ACC112 (cell line): Measurements from ENCODE around the gene ARHGEF40.

ENCODE experiments used
- H2AFZ ChIP-seq: fragments of 200-600 bp; sonication (generic); one replicate; pipeline ENCODE4 v1.6.0; 2017; ENCODE audit warnings: antibody characterized with exemption, low read length; ENCODE audit not compliant: unreplicated experiment
- H3K27ac ChIP-seq: fragments of 200-600 bp; sonication (generic); 2 replicates; pipeline ENCODE4 v1.5.1; 2014; ENCODE audit warnings: low read depth, mild to moderate bottlenecking, antibody characterized with exemption, low read length, moderate library complexity
- H3K27me3 ChIP-seq: fragments of 200-600 bp; sonication (generic); 2 replicates; pipeline ENCODE4 v1.6.1; 2014; ENCODE audit warnings: mild to moderate bottlenecking, antibody characterized with exemption, low read length, moderate library complexity, mixed read lengths; ENCODE audit not compliant: insufficient read depth
- H3K36me3 ChIP-seq: fragments of 200-600 bp; sonication (generic); 2 replicates; pipeline ENCODE4 v1.6.1; 2016; ENCODE audit warnings: mild to moderate bottlenecking, antibody characterized with exemption, low read length, moderate library complexity, mixed read lengths; ENCODE audit not compliant: insufficient read depth
- H3K4me1 ChIP-seq: fragments of 200-600 bp; sonication (generic); one replicate; pipeline ENCODE4 v1.6.1; 2016; ENCODE audit warnings: low read length, mixed read lengths; ENCODE audit not compliant: insufficient read depth, unreplicated experiment, control insufficient read depth
- H3K4me3 ChIP-seq: fragments of 200-600 bp; sonication (generic); 2 replicates; pipeline ENCODE4 v1.5.1; 2014; ENCODE audit warnings: mild to moderate bottlenecking, low read depth, low read length
- H3K79me2 ChIP-seq: fragments of 200-600 bp; sonication (generic); one replicate; pipeline ENCODE4 v1.6.0; 2016; ENCODE audit warnings: low read length; ENCODE audit not compliant: control insufficient read depth, unreplicated experiment, insufficient read depth

Gene ARHGEF40

GRCh38 chr14:21053184-21054122, 16.7 kb upstream of the ARHGEF40 start:
- Histone ChIP-seq H3K27me3 (no peaks in the 10 kb centered on the region; the same call in 1 of the 2 replicates), H3K79me2 (no peaks in the 10 kb centered on the region), H3K36me3 (no peaks in the 10 kb centered on the region), H2AFZ (no peak overlapping the region), H3K27ac (no peak overlapping the region), H3K4me3 (no peak overlapping the region), H3K4me1 (peaks cover 4% of the 10 kb centered on the region)

- Histone ChIP-seq H2AFZ (no peak overlapping the region), H3K4me1 (peaks cover 3% of the 10 kb centered on the region), H3K27ac (no peak overlapping the region), H3K79me2 (no peaks in the 10 kb centered on the region), H3K36me3 (no peaks in the 10 kb centered on the region), H3K27me3 (no peaks in the 10 kb centered on the region; the same call in 1 of the 2 replicates), H3K4me3 (no peak overlapping the region)
Observed at GRCh38 chr14:21054123-21054767, 15.9 kb upstream of the ARHGEF40 start.

- no peaks in the 10 kb centered on the region for H3K36me3 ChIP-seq
- H3K27me3 ChIP-seq, result no peaks in the 10 kb centered on the region; the same call in 1 of the 2 replicates
- no peak overlapping the region for H3K4me3 ChIP-seq
- H3K4me1 ChIP-seq, result no peaks in the 10 kb centered on the region
- H3K27ac ChIP-seq, result no peak overlapping the region
- H3K79me2 ChIP-seq, result no peaks in the 10 kb centered on the region
- no peak overlapping the region for H2AFZ ChIP-seq
Observed at GRCh38 chr14:21054768-21055145, 15.3 kb upstream of the ARHGEF40 start.

GRCh38 chr14:21055432-21056117, 14.5 kb upstream of the ARHGEF40 start:
- Histone ChIP-seq H3K36me3 (no peaks in the 10 kb centered on the region), H3K27me3 (no peaks in the 10 kb centered on the region; the same call in 1 of the 2 replicates), H2AFZ (no peak overlapping the region), H3K4me1 (no peaks in the 10 kb centered on the region), H3K27ac (no peak overlapping the region), H3K4me3 (no peak overlapping the region), H3K79me2 (no peaks in the 10 kb centered on the region)

GRCh38 chr14:21056520-21057163, 13.5 kb upstream of the ARHGEF40 start:
- no peaks in the 10 kb centered on the region for H3K36me3 ChIP-seq
- no peak overlapping the region for H3K27ac ChIP-seq
- no peaks in the 10 kb centered on the region for H3K79me2 ChIP-seq
- no peak overlapping the region for H3K4me3 ChIP-seq
- H3K27me3 ChIP-seq, result peaks cover 8% of the 10 kb centered on the region
- H2AFZ ChIP-seq, result no peak overlapping the region
- no peaks in the 10 kb centered on the region for H3K4me1 ChIP-seq

- Histone ChIP-seq H3K27ac (no peak within 1 kb of the TSS), H3K79me2 (no peaks in the 10 kb centered on the region), H2AFZ (no peak within 1 kb of the TSS)
Observed at GRCh38 chr14:21057803-21058675, 12.1 kb upstream of the ARHGEF40 start, which contains the start of gene RNASE8. Gene RNASE8, plus strand, starts transcription at chr14:21057822. Its CDS starts 71 bp downstream, at chr14:21057893.

GRCh38 chr14:21058903-21059302, 11.2 kb upstream of the ARHGEF40 start:
- Histone ChIP-seq H3K27ac (no peak overlapping the region), H3K4me3 (no peak overlapping the region), H3K4me1 (peaks cover 9% of the 10 kb centered on the region), H2AFZ (no peak overlapping the region), H3K36me3 (no peaks in the 10 kb centered on the region), H3K79me2 (no peaks in the 10 kb centered on the region), H3K27me3 (peaks cover 8% of the 10 kb centered on the region; the same call in 1 of the 2 replicates)

More at GRCh38 chr14:21057803-21058675, 12.1 kb upstream of the ARHGEF40 start, which contains the start of gene RNASE8:
- Histone ChIP-seq H3K4me3 (no peak within 1 kb of the TSS), H3K4me1 (peaks cover 2% of the 10 kb centered on the region), H3K36me3 (no peaks in the 10 kb centered on the region), H3K27me3 (peaks cover 8% of the 10 kb centered on the region; the same call in 1 of the 2 replicates)

- no peaks in the 10 kb centered on the region for H3K36me3 ChIP-seq
- no peak overlapping the region for H3K4me3 ChIP-seq
- no peak overlapping the region for H3K27ac ChIP-seq
- H2AFZ ChIP-seq, result no peak overlapping the region
- peaks cover 8% of the 10 kb centered on the region; the same call in 1 of the 2 replicates for H3K27me3 ChIP-seq
- peaks cover 9% of the 10 kb centered on the region for H3K4me1 ChIP-seq
- no peaks in the 10 kb centered on the region for H3K79me2 ChIP-seq
Observed at GRCh38 chr14:21059842-21060613, 10.1 kb upstream of the ARHGEF40 start.
